Left ventricle myocardium inferior (tissue), 1 donor: ENCODE measurements around the gene TTYH1. TPM values are rescaled to one million over a fixed set of nuclear protein-coding genes. Genes with fewer than 3 reads are reported as not detected.
"Not testable (repeated sequence)": the region's sequence is repeated elsewhere in the genome, so short reads cannot be mapped to it uniquely, and the experiment has no call there.

Experiments used
- DNase-seq: peaks from one replicate; pipeline ENCODE4 v3.0.0-alpha.2; 2020
- H3K27ac ChIP-seq: fragments of 200-600 bp; replicated peaks from 2 replicates; pipeline ENCODE4 v1.8.0; 2021
- H3K27me3 ChIP-seq: fragments of 200-600 bp; 2 replicates; pipeline ENCODE4 v1.8.0; 2021; ENCODE audit warnings: low read depth
- H3K36me3 ChIP-seq: fragments of 200-600 bp; 2 replicates; pipeline ENCODE4 v1.8.0; 2021
- H3K4me1 ChIP-seq: fragments of 200-600 bp; 2 replicates; pipeline ENCODE4 v1.8.0; 2021
- H3K4me3 ChIP-seq: fragments of 200-600 bp; 2 replicates; pipeline ENCODE4 v1.8.0; 2021; ENCODE audit warnings: mild to moderate bottlenecking, moderate library complexity
- H3K9me3 ChIP-seq: fragments of 200-600 bp; replicated peaks from 2 replicates; pipeline ENCODE4 v1.8.0; 2021
- CTCF ChIP-seq: fragments of 200-600 bp; IDR thresholded peaks from 2 replicates; pipeline ENCODE4 v1.8.0; 2021; ENCODE audit warnings: antibody characterized with exemption, mild to moderate bottlenecking, borderline replicate concordance
- intact Hi-C: fragments of 100-400 bp; cut with micrococcal nuclease; formaldehyde crosslinking; loops from one replicate; pipeline ENCODE4 v1.11.0; 2022
- total RNA-seq: library from RNA; stranded (reverse); fragmentation: NEBNext Ultra II Directional; extraction: Animal tissue kit (Norgen Biotek cat#: 25700); gene quantifications from one replicate; pipeline ENCODE4 v1.2.1, GENCODE V29; 2021
- donor health status: DM: no; HTN: yes; CAD: no; lungs with severe emphysema.

TTYH1 gene
- total RNA-seq, 1 donor from 2014 or later: 1.9 TPM

- Histone ChIP-seq H3K9me3 (no peaks in the 10 kb centered on the region), H3K27ac (peak overlapping the region; percentile 8), H3K4me3 (no peak overlapping the region), H3K27me3 (peaks cover 44% of the 10 kb centered on the region), H3K36me3 (no peaks in the 10 kb centered on the region), H3K4me1 (no peaks in the 10 kb centered on the region)
- no peak for DNase-seq
- TF ChIP-seq CTCF: no peak
- intact Hi-C loops: no loop called here
Measured at GRCh38 chr19:54373781-54374631, 41.3 kb upstream of the TTYH1 start.

GRCh38 chr19:54375181-54375938 is 39.9 kb upstream of the TTYH1 start:
- peaks cover 53% of the 10 kb centered on the region for H3K27me3 ChIP-seq
- H3K27ac ChIP-seq, intact Hi-C loops, H3K4me1 ChIP-seq, H3K4me3 ChIP-seq, H3K36me3 ChIP-seq, DNase-seq, H3K9me3 ChIP-seq: not testable (repeated sequence)

GRCh38 chr19:54376610-54377285 is 38.5 kb upstream of the TTYH1 start:
- peaks cover 64% of the 10 kb centered on the region for H3K27me3 ChIP-seq
- H3K4me3 ChIP-seq: no peak overlapping the region
- H3K4me1 ChIP-seq: no peaks in the 10 kb centered on the region
- no peaks in the 10 kb centered on the region for H3K36me3 ChIP-seq
- no peaks in the 10 kb centered on the region for H3K9me3 ChIP-seq
- DNase-seq: no peak
- no peak overlapping the region for H3K27ac ChIP-seq
- no peak for TF ChIP-seq CTCF
- intact Hi-C loops: no loop called here

- Histone ChIP-seq H3K9me3 (no peaks in the 10 kb centered on the region), H3K27ac (peak overlapping the region; percentile 36), H3K36me3 (no peaks in the 10 kb centered on the region), H3K27me3 (peaks cover 61% of the 10 kb centered on the region), H3K4me1 (no peaks in the 10 kb centered on the region), H3K4me3 (no peak overlapping the region)
- intact Hi-C loops: no loop called here
- DNase-seq: no peak
- no peak for TF ChIP-seq CTCF
Measured at GRCh38 chr19:54379187-54379678, 36.0 kb upstream of the TTYH1 start.

- intact Hi-C loops: no loop called here
- no peaks in the 10 kb centered on the region for H3K4me1 ChIP-seq
- no peak for DNase-seq
- H3K36me3 ChIP-seq: no peaks in the 10 kb centered on the region
- no peaks in the 10 kb centered on the region for H3K9me3 ChIP-seq
- TF ChIP-seq CTCF: no peak
- no peak overlapping the region for H3K27ac ChIP-seq
- H3K4me3 ChIP-seq: no peak overlapping the region
- peaks cover 65% of the 10 kb centered on the region for H3K27me3 ChIP-seq
Measured at GRCh38 chr19:54380897-54381296, 34.4 kb upstream of the TTYH1 start.

GRCh38 chr19:54382041-54382440 is 33.2 kb upstream of the TTYH1 start:
- H3K9me3 ChIP-seq, DNase-seq, intact Hi-C loops, H3K4me3 ChIP-seq, H3K36me3 ChIP-seq, H3K27ac ChIP-seq, H3K4me1 ChIP-seq: not testable (repeated sequence)
- H3K27me3 ChIP-seq: peaks cover 65% of the 10 kb centered on the region
